ENCODE measurements around the gene EIF5B. TPM values are rescaled to one million over a fixed set of nuclear protein-coding genes. Genes with fewer than 3 reads are reported as not detected.

EIF5B gene
- total RNA-seq, 2 donors from 2014 or later = 22.7 to 44.1 TPM

DNA sequence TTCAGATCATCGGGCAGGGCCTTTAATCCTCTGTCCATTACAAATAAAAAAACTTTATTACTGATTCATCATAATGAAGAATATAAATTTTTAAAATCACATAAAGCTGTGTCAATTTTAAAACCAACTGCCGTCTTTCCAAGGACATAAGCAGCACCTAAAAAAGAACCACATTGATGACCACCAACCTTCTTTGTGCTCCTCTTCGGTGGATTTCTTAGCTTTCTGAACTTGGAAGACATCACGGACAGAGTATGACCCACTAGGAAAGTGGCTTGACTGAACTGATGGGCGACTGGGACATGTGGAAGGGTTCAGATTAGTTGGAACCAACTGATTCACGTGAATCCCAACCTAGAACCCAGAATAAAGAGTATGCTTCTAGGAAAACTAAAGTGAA lies 68.9 kb downstream of the EIF5B start:
- H3K4me3 ChIP-seq = no peak overlapping the region
- peaks cover 39% of the 10 kb centered on the region for H3K36me3 ChIP-seq
- no peak for ATAC-seq (ENCODE audit: insufficient number of reproducible peaks, low FRiP score, low read depth)
- H3K4me1 ChIP-seq (ENCODE audit: control insufficient read depth in 1 of 2, low read depth in 2 of 2) = no peaks in the 10 kb centered on the region
- TF ChIP-seq, protein P1, sequence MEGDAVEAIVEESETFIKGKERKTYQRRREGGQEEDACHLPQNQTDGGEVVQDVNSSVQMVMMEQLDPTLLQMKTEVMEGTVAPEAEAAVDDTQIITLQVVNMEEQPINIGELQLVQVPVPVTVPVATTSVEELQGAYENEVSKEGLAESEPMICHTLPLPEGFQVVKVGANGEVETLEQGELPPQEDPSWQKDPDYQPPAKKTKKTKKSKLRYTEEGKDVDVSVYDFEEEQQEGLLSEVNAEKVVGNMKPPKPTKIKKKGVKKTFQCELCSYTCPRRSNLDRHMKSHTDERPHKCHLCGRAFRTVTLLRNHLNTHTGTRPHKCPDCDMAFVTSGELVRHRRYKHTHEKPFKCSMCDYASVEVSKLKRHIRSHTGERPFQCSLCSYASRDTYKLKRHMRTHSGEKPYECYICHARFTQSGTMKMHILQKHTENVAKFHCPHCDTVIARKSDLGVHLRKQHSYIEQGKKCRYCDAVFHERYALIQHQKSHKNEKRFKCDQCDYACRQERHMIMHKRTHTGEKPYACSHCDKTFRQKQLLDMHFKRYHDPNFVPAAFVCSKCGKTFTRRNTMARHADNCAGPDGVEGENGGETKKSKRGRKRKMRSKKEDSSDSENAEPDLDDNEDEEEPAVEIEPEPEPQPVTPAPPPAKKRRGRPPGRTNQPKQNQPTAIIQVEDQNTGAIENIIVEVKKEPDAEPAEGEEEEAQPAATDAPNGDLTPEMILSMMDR (IDR thresholded peaks at IDR 0.05) = no peak
- H3K27me3 ChIP-seq (replicated peaks; ENCODE audit: insufficient read depth) = no peaks in the 10 kb centered on the region
- H3K27ac ChIP-seq = no peak overlapping the region
- no peaks in the 10 kb centered on the region for H3K9me3 ChIP-seq
- DNase-seq (ENCODE audit: low spot score) = no peak

DNA sequence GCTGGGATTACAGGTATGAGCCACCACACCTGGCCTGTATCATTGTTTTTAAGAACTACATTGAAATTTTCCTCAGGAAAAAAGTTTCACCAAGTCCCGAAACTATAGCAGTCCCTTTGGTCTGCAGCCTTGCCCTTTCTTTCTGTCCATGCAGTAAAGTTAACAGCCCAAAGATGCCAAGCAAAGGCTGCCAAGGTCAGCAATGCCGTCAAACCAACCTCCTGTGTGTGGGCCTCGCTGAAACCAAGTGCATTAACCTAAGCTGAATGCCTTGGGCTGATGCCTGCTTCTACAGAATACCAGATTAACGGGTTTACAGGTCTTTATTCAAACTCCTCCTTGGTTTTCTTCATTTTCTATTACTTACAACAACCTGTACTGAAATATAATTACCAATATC lies 73.1 kb downstream of the EIF5B start:
- Histone ChIP-seq H3K36me3 (peaks cover 33% of the 10 kb centered on the region), H3K9me3 (no peaks in the 10 kb centered on the region), H3K4me1 (ENCODE audit: control insufficient read depth in 1 of 2, low read depth in 2 of 2) (no peaks in the 10 kb centered on the region), H3K27me3 (replicated peaks; ENCODE audit: insufficient read depth) (no peaks in the 10 kb centered on the region), H3K27ac (no peak overlapping the region), H3K4me3 (no peak overlapping the region)
- ATAC-seq (ENCODE audit: insufficient number of reproducible peaks, low FRiP score, low read depth) = no peak
- TF ChIP-seq, protein P1 (IDR thresholded peaks at IDR 0.05) = no peak
- no peak for DNase-seq (ENCODE audit: low spot score)

DNA sequence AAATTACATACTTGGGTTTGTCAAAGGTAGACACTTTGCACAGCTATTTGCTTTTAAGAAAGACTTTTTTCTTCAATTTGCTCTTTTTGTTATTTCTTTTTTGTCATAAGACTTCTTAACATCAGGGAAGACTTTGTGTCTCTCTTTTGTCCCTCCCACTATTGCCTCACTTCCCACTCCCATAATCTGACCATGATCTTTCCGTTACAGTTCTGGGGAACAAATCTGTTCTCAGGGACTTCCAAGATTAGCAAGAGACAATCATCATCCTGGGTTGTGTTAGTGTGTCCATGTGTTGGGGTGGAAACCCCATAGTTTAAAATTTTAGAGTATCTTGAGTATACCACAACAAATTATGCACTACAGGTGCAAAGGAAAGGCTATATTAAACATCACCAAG lies 77.4 kb downstream of the EIF5B start:
- no peaks in the 10 kb centered on the region for H3K27me3 ChIP-seq (replicated peaks; ENCODE audit: insufficient read depth)
- H3K36me3 ChIP-seq = peaks cover 38% of the 10 kb centered on the region
- H3K9me3 ChIP-seq = no peaks in the 10 kb centered on the region
- H3K4me1 ChIP-seq (ENCODE audit: control insufficient read depth in 1 of 2, low read depth in 2 of 2) = no peaks in the 10 kb centered on the region
- no peak overlapping the region for H3K27ac ChIP-seq
- TF ChIP-seq, protein P1 (IDR thresholded peaks at IDR 0.05) = no peak
- no peak overlapping the region for H3K4me3 ChIP-seq
- ATAC-seq (ENCODE audit: insufficient number of reproducible peaks, low FRiP score, low read depth) = no peak
- no peak for DNase-seq (ENCODE audit: low spot score)

DNA sequence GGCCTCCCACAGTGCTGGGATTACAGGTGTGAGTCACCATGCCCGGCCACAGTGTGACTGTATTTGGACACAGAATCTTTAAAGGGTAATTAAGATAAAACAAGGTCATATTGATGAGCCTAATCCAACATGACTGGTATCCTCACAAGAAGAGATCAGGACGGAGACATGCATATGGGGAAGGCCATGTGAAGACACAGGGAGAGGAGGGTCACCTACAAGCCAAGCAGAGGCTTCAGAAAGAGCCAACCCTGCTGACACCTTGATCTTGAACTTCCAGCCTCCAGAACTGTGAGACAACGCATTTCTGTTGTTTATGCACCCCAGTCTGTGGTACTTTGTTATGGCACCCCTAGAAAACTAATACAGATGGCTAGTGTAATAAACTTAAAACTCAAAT lies 80.2 kb downstream of the EIF5B start:
- ATAC-seq (ENCODE audit: insufficient number of reproducible peaks, low FRiP score, low read depth) (no peak), DNase-seq (ENCODE audit: low spot score) (no peak)
- Histone ChIP-seq H3K4me3 (no peak overlapping the region), H3K27ac (no peak overlapping the region), H3K27me3 (replicated peaks; ENCODE audit: insufficient read depth) (no peaks in the 10 kb centered on the region), H3K9me3 (no peaks in the 10 kb centered on the region), H3K36me3 (peaks cover 23% of the 10 kb centered on the region), H3K4me1 (ENCODE audit: control insufficient read depth in 1 of 2, low read depth in 2 of 2) (peaks cover 11 to 12% of the 10 kb centered on the region in 2 donors)
- TF ChIP-seq, protein P1 (IDR thresholded peaks at IDR 0.05) = no peak

DNA sequence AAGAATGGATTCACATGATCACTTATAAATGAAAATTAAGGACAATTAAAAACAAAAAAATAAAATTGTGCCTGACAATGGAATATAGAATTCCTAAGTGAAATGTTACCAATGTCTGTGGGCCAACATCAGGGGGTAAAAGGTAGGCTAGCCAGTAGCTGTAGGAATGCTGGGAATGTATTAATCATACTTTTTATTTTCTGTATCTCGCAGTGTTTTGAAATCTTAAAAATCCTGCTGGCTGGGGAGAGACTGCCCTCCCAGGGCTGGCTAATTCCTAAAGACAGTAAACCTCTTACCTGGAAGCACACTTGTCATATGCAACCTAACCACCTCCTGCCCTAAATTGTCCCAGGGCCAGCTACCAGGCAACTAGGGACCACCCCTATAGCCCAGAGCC lies 82.8 kb downstream of the EIF5B start:
- H3K27me3 ChIP-seq (replicated peaks; ENCODE audit: insufficient read depth) = no peaks in the 10 kb centered on the region
- DNase-seq (ENCODE audit: low spot score) (no peak), ATAC-seq (ENCODE audit: insufficient number of reproducible peaks, low FRiP score, low read depth) (no peak)
- peaks cover 12% of the 10 kb centered on the region for H3K36me3 ChIP-seq
- peak overlapping the region; percentile 15 to 54 for H3K27ac ChIP-seq
- H3K4me1 ChIP-seq (ENCODE audit: control insufficient read depth in 1 of 2, low read depth in 2 of 2) = peaks cover 17 to 18% of the 10 kb centered on the region in 2 donors
- H3K4me3 ChIP-seq = no peak overlapping the region
- TF ChIP-seq, protein P1 (IDR thresholded peaks at IDR 0.05) = no peak
- H3K9me3 ChIP-seq = no peaks in the 10 kb centered on the region

Measured in thoracic aorta (tissue), 2 donors.